NCI-H1436 treated with DMSO at 0.1 percent for 48 hours (cell line): ENCODE measurements around the gene ANKRD16.
"Not testable (repeated sequence)": the region's sequence is repeated elsewhere in the genome, so short reads cannot be mapped to it uniquely, and the experiment has no call there.

Experiments
- DNase-seq: peaks from one replicate; lab custom pipeline; 2025; lab: John Stamatoyannopoulos, UW

Gene ANKRD16

GRCh38 chr10:5889624-5890451 lies at the start of gene ANKRD16, which contains the start of gene FBH1:
ANKRD16 (minus strand) TSS chr10:5889893; CDS start chr10:5889354, 539 bp downstream.
FBH1 (plus strand) TSS chr10:5890243; CDS start chr10:5890346, 103 bp downstream.
- DNase-seq: peak; percentile 75

- DNase-seq: no peak
Measured at GRCh38 chr10:5938291-5938690, 48.6 kb upstream of the ANKRD16 start.

GRCh38 chr10:5937016-5937415 lies 47.3 kb upstream of the ANKRD16 start:
- DNase-seq: no peak

- DNase-seq: no peak
Measured at GRCh38 chr10:5935628-5936027, 45.9 kb upstream of the ANKRD16 start.

DNA sequence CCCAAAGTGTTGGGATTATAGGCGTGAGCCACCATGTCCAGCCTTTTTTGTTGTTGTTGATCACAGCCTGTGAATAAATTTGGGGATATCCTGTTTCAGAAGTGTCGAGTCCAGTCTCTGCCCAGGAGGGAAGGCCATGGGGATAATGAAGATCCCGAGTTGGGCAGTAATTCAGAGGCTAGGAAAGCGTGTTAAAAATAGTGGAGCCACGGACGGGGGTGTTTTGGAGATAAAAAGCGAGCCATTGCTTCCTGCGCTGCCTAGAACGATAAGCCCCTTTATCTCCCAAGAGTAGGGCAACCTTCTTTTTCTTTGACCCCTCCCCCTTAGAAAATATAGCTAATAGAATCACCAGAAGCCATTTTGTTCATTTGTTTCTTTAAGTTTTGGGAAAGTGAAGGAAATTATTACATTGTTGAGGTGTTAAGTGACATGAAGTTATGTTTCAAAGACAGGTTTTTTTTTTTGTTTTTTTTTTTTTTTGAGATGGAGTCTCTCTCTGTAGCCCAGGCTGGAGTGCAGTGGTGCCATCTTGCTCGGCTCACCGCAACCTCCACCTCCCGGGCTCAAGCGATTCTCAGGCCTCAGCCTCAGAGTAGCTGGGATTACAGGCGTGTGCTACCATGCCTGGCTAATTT lies 44.3 kb upstream of the ANKRD16 start:
- no peak for DNase-seq

- DNase-seq: no peak
Measured at GRCh38 chr10:5932345-5932744, 42.7 kb upstream of the ANKRD16 start.

GRCh38 chr10:5930272-5930671 lies 40.6 kb upstream of the ANKRD16 start:
- no peak for DNase-seq

GRCh38 chr10:5929442-5929841 lies 39.7 kb upstream of the ANKRD16 start:
- DNase-seq: no peak

DNA sequence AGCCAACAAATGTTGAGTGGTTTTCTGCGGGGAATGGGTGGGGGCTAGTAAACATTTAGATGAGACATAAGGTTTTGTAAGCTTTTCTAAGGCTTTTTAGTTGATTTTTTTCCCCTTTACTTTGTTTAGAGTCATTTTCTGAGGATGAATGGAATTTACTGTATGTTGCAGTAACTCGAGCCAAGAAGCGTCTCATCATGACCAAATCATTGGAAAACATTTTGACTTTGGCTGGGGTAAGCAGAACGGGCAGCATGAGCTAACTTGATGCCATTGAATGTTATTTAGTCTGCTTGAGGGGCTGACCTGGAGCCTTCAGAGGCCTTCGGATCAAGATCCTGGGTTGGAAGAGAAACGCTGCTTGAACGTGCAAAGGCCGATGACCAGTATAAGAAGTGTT lies 37.6 kb upstream of the ANKRD16 start:
- no peak for DNase-seq

- DNase-seq: no peak
Measured at GRCh38 chr10:5924889-5925288, 35.2 kb upstream of the ANKRD16 start.

DNA sequence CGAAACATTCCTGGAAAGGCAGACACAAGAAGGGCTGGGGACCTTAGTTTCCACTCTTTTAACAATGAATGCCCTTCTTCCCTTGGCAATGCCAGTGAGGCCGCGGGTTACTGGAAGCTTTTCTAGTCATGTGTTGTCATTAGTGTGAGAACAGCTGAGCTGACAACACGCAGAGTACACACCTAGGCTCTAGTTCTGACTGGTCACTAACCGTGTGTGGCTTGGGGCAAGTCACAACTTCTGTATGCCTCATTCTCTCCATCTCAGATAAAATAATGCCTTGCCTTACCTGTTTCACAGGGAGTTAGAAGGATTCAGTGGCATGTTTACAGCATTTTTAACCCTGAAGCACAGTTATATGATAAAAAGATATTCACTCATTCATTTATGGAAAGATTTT lies 32.1 kb upstream of the ANKRD16 start:
- no peak for DNase-seq

DNA sequence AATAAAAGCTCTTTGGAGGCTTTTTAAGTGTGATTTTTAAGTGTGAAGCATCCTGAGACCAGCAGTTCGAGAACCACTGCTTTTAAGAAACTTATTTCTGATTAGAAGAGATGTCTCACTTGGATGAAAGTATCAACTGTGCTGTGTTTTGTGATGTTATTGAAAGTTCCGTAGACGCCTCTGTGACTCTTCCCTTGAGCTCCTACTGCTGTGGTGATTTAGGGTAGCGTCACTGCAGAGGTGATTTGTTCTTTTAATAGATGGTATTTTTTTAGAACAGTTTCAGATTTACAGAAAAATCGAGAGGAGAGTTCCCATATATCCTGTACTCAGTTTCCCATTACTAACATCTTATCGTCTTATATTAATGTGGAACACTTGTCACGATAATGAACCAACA lies 29.9 kb upstream of the ANKRD16 start:
- DNase-seq: no peak

GRCh38 chr10:5918763-5919162 lies 29.1 kb upstream of the ANKRD16 start:
- no peak for DNase-seq

- DNase-seq: no peak
Measured at GRCh38 chr10:5917305-5917704, 27.6 kb upstream of the ANKRD16 start.

DNA sequence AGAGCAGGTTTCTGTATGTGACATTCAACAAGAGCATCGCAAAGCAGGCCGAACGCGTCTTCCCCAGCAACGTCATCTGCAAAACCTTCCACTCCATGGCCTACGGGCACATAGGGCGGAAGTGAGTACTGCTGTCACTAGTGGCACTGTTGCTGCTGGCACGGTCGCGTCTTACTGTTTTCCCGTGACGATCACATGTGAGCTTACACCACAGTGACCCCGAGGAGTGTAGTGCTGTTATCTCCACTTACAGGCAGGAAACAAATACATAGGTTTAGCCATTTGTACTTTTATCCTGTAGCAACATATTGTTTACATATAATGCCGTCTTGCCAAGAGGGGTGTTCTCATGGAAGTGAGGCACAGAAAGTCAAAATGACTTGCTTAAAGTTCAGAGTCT lies 25.8 kb upstream of the ANKRD16 start:
- no peak for DNase-seq

GRCh38 chr10:5913736-5914135 lies 24.0 kb upstream of the ANKRD16 start:
- DNase-seq: no peak

DNA sequence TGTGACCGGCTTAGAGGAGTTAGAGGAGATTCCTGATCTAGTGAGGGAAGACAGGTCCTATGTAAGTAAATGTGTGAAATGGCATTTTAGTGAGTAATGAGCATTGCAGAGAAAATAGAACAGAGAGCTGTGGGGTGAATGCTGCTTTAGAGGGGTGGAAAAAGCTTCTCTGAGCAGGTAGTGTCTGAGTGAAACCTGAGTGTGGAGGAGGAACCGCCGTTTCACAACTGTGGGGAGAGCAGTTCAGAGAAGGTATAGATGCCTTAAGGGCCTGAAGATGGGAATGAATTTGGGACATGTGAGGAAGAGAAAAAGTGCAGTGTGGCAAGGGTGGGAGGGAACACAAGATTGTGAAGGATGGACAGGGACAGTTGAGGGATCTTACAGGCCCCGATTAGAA lies 22.0 kb upstream of the ANKRD16 start:
- DNase-seq: no peak

- no peak for DNase-seq
Measured at GRCh38 chr10:5910323-5911100, 20.8 kb upstream of the ANKRD16 start.

- DNase-seq: not testable (repeated sequence)
Measured at GRCh38 chr10:5908676-5909075, 19.0 kb upstream of the ANKRD16 start.

GRCh38 chr10:5906651-5907050 lies 17.0 kb upstream of the ANKRD16 start:
- DNase-seq: no peak

DNA sequence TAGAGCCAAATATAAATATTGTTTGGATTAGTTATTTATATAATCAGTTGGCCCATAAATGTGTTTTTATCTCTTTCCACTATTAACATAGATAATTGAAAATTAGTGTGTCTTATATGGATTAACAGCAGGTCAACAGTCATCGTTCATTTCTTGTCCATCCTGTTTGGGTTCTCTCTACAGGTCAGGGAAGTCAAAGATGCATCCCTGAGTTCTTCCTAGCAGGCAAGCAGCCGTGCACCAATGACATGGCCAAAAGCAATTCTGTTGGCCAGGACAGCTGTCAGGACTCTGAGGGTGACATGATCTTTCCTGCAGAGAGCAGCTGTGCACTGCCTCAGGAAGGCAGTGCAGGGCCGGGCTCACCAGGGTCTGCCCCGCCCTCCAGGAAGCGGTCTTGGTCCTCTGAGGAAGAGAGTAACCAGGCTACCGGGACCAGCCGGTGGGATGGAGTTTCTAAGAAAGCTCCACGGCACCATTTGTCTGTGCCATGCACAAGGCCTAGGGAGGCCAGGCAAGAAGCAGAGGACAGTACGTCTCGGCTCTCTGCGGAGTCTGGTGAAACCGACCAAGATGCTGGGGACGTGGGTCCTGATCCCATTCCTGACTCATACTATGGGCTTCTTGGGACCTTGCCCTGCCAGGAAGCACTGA lies 16.3 kb upstream of the ANKRD16 start:
- DNase-seq: no peak

GRCh38 chr10:5904227-5904626 lies 14.5 kb upstream of the ANKRD16 start:
- DNase-seq: no peak
